ENCODE results near the gene OCIAD2.

- TF ChIP-seq CTCF (IDR thresholded peaks at IDR 0.05) (no peak), POLR2A (IDR thresholded peaks at IDR 0.05) (no peak)
Observed at GRCh38 chr4:48930654-48931053, 24.1 kb upstream of the OCIAD2 start.

Measured in adrenal gland (tissue), 5 donors.